GM18909 (cell line): Measurements from ENCODE around the gene MKS1.

Experiments used
- ATAC-seq: cut with Tn5 transposase; IDR thresholded peaks from one replicate; pipeline ENCODE4 v1.9.1; 2021; ENCODE audit warnings: mild to moderate bottlenecking; ENCODE audit not compliant: unreplicated experiment, poor library complexity

The MKS1 gene

DNA sequence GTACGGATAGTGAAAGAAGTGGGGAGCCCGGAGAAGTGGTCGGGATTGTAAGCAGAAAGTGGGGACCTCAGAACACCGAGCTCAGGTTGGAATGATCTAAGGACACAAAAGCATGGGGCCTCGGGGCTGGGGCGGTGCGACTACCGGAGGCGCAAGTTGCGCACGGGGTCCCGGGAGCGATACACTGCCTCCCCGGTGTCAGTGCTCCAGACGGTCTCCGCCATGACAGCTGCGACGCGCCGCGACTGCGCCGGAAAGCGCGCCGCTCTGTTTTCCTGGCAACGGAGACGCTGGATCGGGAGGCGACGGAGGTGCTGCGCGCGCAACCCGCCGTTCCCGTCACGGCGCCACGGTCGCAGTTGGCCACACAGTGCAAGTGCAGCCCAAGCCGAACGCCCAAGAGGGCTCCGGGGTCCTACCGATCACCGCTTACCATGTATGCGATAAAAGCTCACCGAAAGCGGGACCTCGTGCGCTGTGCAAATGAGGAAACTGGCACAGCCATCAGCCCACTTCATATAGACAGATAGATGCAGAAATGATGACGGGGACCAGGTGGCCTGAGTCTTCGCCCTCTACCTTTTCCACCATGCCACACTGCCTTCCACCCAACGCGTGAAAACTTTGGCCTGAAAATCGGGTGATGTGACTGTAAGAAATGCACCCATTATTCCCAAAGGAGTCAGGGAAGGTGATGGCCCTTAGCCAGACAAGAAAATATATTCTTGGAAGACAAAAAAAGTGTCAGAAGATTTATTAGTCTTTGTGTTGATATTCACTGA lies at the start of gene MKS1:
MKS1 (minus strand) TSS at position 249 of the 782 bp plus-strand sequence; CDS start at position 224, 25 bp downstream.
- ATAC-seq, result peak; percentile 95

DNA sequence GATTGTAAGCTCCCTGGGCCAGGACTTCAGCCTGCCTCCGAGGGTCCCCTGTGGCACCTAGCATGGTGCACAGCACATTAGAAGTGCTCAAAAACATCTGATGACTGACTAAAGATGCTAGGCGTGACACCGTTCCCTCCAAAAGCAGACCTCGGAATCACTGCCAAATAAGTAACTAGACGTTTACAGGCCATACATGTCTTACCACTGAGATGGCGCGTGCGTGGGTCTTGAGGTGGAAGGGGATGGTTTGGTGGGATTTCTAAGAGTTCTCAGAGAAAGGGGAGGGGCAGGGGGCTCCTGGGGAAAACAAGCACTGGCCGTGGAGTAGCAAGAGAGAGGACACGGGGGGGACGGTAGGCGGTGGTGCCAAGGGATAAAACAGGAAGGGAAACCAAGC lies 49.3 kb upstream of the MKS1 start:
- no peak for ATAC-seq

GRCh38 chr17:58267347-58268324 lies 48.6 kb upstream of the MKS1 start:
- no peak for ATAC-seq

- ATAC-seq, result no peak
These were observed 47.1 kb upstream of the MKS1 start for GRCh38 chr17:58265902-58266875.

DNA sequence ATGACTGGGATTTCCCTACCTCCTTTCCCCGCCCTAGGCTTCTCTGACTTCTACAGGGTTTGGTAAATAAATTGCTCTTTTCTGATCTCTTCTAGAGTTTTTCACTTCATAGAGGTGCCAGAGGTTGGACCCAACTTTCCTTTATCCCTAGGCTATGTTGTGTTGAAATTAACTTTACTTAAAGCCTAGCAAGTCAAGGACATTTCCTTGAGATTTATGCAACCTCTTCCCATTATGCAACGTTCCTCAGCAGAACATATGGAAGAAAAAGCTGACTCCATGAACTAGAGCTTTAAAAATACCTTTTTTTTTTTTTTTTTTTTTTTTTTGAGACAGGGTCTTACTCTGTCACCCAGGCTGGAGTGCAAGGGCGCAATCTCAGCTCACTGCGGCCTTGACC lies 46.2 kb upstream of the MKS1 start:
- ATAC-seq, result no peak

- no peak for ATAC-seq
These were observed 45.5 kb upstream of the MKS1 start for GRCh38 chr17:58264407-58265103.

DNA sequence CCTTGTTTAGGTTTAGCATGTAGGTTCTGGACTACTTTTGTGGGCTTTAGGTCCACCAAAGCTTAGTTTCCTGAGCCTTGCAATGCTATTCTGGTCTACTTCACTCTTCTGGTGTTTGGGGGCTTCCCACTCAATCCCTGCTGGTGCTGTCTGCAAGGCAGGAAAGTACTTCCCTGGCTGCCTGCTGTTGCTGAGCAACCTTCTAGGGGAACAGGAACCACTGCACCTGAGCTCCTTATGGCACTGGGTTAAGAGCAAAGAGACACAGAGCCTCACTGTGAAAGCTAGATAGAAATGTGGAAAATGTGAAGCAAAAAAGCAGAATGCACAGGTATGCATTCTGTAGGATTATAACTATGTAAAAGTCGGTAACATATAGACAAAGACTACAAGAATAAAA lies 44.7 kb upstream of the MKS1 start:
- ATAC-seq, result no peak

DNA sequence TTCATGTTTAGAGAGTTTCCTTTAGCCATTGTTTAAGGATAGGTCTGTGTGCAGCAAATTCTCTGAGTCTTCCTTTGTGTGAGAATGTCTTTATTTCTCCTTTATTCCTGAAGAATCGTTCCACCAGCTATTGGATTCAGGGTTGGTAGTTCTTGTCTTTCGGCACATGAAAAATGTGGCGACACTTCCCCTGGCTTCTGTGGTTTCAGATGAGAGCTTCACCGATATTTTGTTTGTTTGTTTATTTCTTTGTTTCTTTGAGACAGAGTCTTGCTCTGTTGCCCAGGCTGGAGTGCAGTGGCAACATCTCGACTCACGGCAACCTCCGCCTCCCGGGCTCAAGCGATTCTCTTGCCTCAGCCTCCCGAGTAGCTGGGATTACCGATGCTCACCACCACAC lies 43.1 kb upstream of the MKS1 start:
- ATAC-seq, result no peak

GRCh38 chr17:58254803-58255202 lies 35.7 kb upstream of the MKS1 start:
- no peak for ATAC-seq

DNA sequence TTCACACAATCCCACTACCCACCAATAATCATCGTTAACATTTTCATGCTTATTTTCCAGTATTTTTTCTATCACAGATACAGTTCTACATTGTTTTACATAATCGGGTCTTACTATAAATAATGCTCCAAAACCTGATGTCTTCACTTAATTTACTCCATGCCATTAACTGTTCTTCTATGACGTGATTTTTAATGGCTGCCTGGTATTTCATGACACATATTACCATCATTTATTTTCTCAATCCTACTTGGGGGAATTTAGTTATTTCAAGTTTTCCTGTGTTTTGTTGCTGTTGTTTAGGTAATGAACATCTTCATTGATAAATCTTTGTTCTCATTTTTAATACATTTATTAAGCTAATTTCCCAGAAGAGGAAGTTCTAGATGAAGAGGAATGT lies 34.0 kb upstream of the MKS1 start:
- ATAC-seq, result no peak

- ATAC-seq, result no peak
These were observed 33.1 kb upstream of the MKS1 start for GRCh38 chr17:58252141-58252540.

- no peak for ATAC-seq
These were observed 31.4 kb upstream of the MKS1 start for GRCh38 chr17:58250344-58251011.

DNA sequence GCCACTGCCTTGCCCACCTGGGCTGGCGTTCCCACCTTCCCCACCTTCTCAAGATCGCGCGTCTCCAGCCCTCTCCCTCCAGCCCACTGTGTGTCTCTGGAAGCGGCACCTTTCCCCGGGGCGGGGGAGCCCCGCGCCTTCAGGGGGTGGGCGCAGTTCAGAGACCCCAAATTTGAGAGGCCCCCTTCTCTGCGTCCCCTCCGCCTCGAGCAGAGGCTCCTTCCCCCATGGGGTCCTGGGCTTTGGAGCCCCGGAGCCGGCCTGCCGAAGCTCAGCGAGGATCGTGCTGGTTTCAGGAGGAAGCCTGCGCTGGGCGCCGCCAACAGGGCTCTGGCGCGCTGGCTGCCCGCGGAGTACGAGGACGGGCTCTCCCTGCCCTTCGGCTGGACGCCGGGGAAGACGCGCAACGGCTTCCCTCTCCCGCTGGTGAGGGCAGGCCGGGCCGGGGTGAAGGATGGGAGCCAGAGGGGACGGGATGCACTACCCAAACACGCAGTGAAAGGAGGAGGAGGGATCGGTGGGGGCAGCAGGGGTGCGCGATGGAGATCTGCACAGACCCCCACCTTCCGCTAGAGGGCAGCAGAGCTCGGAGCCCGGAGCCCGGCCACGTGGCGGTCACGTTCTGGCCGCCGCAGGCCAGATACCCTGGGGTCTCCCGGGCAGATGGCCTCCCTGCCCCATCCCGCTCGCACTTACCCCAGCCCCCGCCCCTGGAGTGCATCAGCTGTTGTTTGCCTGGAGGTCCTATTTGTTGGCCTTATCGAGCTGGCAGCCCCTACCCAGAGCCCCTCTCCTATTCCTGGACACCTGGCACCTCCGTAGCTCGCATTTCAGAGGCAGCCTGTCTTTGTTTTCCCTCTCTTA lies 30.4 kb upstream of the MKS1 start:
- peak; percentile 60 for ATAC-seq

- no peak for ATAC-seq
These were observed 29.9 kb upstream of the MKS1 start for GRCh38 chr17:58248955-58249269.

GRCh38 chr17:58247511-58248363 lies 28.7 kb upstream of the MKS1 start:
- ATAC-seq, result no peak

DNA sequence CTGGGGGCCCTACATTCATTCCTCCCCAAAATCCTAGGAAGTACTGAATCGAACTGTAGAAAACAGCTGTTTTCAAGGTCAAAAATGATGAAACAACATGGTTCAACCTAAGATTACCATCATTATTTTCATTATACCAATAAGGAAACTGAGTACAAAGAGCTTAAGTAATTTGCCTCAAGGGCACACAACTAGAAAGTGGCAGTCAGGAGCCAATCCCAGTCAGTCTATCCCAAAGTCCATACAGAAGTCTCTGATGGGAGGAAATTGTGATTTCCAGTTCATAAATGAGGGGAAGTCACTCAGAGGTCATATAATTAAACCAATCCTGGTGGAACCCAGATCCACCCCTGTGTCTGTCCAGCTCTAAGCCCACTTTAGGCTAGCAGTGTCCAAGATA lies 27.7 kb upstream of the MKS1 start:
- ATAC-seq, result no peak

- no peak for ATAC-seq
These were observed 27.2 kb upstream of the MKS1 start for GRCh38 chr17:58246104-58246740.
